Liver (tissue), 3 donors: ENCODE data around the gene OTUD6A.

Experiments used
- EGR1 ChIP-seq, 2 donors: IDR thresholded peaks; 2 replicates each; pipeline ENCODE4 v1.6.1; 2016 to 2018; ENCODE audit warnings: antibody characterized with exemption in 2 of 2, low read depth in 2 of 2
- GABPA ChIP-seq, 2 donors: IDR thresholded peaks in 1 of 2; conservative IDR thresholded peaks in 1 of 2; 2 replicates each; pipeline ENCODE4 v1.6.1; 2016; ENCODE audit warnings: antibody characterized with exemption in 2 of 2, mild to moderate bottlenecking in 1 of 2, moderate library complexity in 1 of 2
- MAX ChIP-seq: IDR thresholded peaks from 2 replicates; pipeline ENCODE4 v1.6.1; 2016; ENCODE audit warnings: antibody characterized with exemption
- RAD21 ChIP-seq, 2 donors: IDR thresholded peaks; 2 replicates each; pipeline ENCODE4 v1.6.1; 2016; ENCODE audit warnings: antibody characterized with exemption in 2 of 2, mild to moderate bottlenecking in 2 of 2
- REST ChIP-seq: IDR thresholded peaks from 2 replicates; pipeline ENCODE4 v1.6.1; 2016; ENCODE audit warnings: antibody characterized with exemption, mild to moderate bottlenecking
- SP1 ChIP-seq: IDR thresholded peaks from 2 replicates; pipeline ENCODE4 v1.6.1; 2018; ENCODE audit warnings: antibody characterized with exemption, mild to moderate bottlenecking
- TAF1 ChIP-seq: conservative IDR thresholded peaks from 2 replicates; pipeline ENCODE4 v1.6.1; 2016; ENCODE audit warnings: antibody characterized with exemption, mild to moderate bottlenecking
- TF ChIP-seq, protein P1 (sequence below): fragments of 150-350 bp; IDR thresholded peaks from 2 replicates; pipeline ENCODE4 v1.5.1; 2017; ENCODE audit warnings: improper control_type of control experiment, low read depth, low read length; ENCODE audit not compliant: missing input control
- donor health status: healthy.
- donor health status: healthy.

DNA sequence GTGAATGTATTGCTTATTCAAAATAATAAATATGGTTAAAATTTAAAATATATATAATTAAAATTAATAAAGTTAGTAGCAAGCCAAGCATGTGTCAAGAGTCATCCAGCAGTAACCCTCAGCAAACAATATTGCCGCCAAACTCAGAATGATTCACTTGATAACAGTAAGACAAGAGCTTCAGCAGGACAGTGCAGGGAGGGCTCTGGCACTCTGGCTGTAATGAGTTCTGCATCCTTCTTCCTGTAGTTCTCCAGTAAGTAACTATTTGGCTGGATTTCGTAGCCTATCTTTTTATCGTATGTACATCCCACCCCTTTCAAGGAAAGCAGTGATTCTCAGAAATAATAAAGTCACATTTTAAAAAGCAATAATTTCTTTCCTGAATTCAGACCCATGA, 17.6 kb downstream of the OTUD6A start:
- TF ChIP-seq EGR1 (IDR thresholded peaks at IDR 0.05; ENCODE audit: low read depth in 2 of 2) (no peak), SP1 (no peak), REST (no peak), GABPA (IDR thresholded peaks at IDR 0.05 in 1 of 2, conservative IDR thresholded peaks at IDR 0.05 in 1 of 2) (no peak), TAF1 (no peak), RAD21 (IDR thresholded peaks at IDR 0.05) (no peak), MAX (no peak)
- TF ChIP-seq, protein P1, sequence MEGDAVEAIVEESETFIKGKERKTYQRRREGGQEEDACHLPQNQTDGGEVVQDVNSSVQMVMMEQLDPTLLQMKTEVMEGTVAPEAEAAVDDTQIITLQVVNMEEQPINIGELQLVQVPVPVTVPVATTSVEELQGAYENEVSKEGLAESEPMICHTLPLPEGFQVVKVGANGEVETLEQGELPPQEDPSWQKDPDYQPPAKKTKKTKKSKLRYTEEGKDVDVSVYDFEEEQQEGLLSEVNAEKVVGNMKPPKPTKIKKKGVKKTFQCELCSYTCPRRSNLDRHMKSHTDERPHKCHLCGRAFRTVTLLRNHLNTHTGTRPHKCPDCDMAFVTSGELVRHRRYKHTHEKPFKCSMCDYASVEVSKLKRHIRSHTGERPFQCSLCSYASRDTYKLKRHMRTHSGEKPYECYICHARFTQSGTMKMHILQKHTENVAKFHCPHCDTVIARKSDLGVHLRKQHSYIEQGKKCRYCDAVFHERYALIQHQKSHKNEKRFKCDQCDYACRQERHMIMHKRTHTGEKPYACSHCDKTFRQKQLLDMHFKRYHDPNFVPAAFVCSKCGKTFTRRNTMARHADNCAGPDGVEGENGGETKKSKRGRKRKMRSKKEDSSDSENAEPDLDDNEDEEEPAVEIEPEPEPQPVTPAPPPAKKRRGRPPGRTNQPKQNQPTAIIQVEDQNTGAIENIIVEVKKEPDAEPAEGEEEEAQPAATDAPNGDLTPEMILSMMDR, result no peak
